ENCODE results near the gene ACBD4.

- TF ChIP-seq CTCF (conservative IDR thresholded peaks at IDR 0.05; ENCODE audit: low read length) = no peak
- no peak for TF ChIP-seq EZH2phosphoT487 (IDR thresholded peaks at IDR 0.05; ENCODE audit: borderline replicate concordance, low read depth, low read length)
Measured at GRCh38 chr17:45155483-45155882, 20.0 kb downstream of the ACBD4 start.

All from OCI-LY7 (cell line).